Right cardiac atrium (tissue), 5 donors: ENCODE data around the gene ELMO1. TPM values are rescaled to one million over a fixed set of nuclear protein-coding genes. Genes with fewer than 3 reads are reported as not detected.

Experiments
- ATAC-seq, 2 donors: fragments of 200-7000 bp; cut with Tn5 transposase; one replicate each; pipeline versions ENCODE4 v1.8.0 to v1.9.1; 2020; ENCODE audit warnings: moderate library complexity in 2 of 2, mild to moderate bottlenecking in 1 of 2
- DNase-seq, 3 donors: peaks; one replicate each; pipeline ENCODE4 v3.0.0-alpha.2; 2020
- H3K27ac ChIP-seq: one replicate; pipeline ENCODE4 v1.5.1; 2013; ENCODE audit warnings: mild to moderate bottlenecking, low read length, control low read depth, moderate library complexity
- H3K27me3 ChIP-seq: one replicate; pipeline ENCODE4 v1.6.1; 2013; ENCODE audit not compliant: control insufficient read depth, insufficient read depth
- H3K4me1 ChIP-seq: one replicate; pipeline ENCODE4 v1.6.1; 2013; ENCODE audit warnings: low read length; ENCODE audit not compliant: control insufficient read depth, insufficient read depth
- H3K4me3 ChIP-seq: one replicate; pipeline ENCODE4 v1.5.1; 2013; ENCODE audit warnings: low read length, control low read depth
- H3K9me3 ChIP-seq: one replicate; pipeline ENCODE4 v1.6.1; 2013; ENCODE audit warnings: low read length; ENCODE audit not compliant: control insufficient read depth
- WGBS: extraction: QIAGEN DNeasy Blood & Tissue Kit; methylation state at CpG from one replicate; pipeline ENCODE4 v1.1.7; 2013; 5-methylcytosine and 5-hydroxymethylcytosine counted together
- intact Hi-C, 4 donors: fragments of 100-400 bp; cut with DNase I; formaldehyde crosslinking; loops; one replicate each; pipeline versions ENCODE4 v1.11.0 to v1.14.0; 2022 to 2023
- polyA plus RNA-seq: library from polyadenylated mRNA; stranded (reverse); fragments of 200-250 nt; gene quantifications from one replicate; pipeline ENCODE4 v1.2.3, GENCODE V29; 2013
- total RNA-seq, 4 donors: library from RNA; stranded (reverse); fragmentation: NEBNext Ultra II Directional; extraction: Animal tissue kit (Norgen Biotek cat#: 25700); gene quantifications; one replicate each; pipeline ENCODE4 v1.2.1, GENCODE V29; 2021
- donor health status: healthy with polysubstance abuse.
- donor health status: DM: no; HTN: yes; CAD: no.
- donor health status: DM: no; HTN: no; CAD: no.
- donor health status: DM: no; HTN: yes; CAD: no; lungs with severe emphysema.
- donor health status: DM: yes; HTN: yes; CAD: no.

ELMO1 gene
- total and polyA plus RNA-seq, 5 donors, result 11.8 to 20.8 (median 18.8) TPM

DNA sequence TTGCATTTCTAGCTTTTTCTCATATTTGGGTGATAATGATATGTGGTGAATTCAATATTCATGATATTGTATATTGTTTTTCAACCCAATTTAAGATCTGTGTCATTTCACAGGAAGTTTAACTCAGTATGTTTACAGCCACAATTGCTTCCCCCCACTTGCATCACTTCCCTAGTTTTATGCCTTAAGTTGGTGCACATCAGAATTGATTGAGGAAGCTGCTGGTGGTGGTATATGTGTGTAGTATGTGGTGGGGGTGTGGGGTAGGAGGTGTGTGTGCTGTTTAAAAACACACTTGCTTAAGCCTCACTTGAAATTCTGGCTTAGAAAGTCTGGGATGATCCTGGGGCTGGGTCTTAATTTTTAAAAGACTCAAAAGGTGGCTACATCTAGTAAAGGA is 479.3 kb downstream of the ELMO1 start:
- Histone ChIP-seq H3K9me3 (no peaks in the 10 kb centered on the region), H3K27ac (no peak overlapping the region), H3K4me3 (no peak overlapping the region), H3K4me1 (no peaks in the 10 kb centered on the region), H3K27me3 (no peaks in the 10 kb centered on the region)
- no peak for DNase-seq
- ATAC-seq, result no peak
- intact Hi-C loops, result loop anchor here (5.0 kb wide), 2 partner anchors 213 to 228 kb away; no protein-coding TSS in a partner anchor

- Histone ChIP-seq H3K9me3 (no peaks in the 10 kb centered on the region), H3K4me1 (no peaks in the 10 kb centered on the region), H3K4me3 (no peak overlapping the region), H3K27me3 (no peaks in the 10 kb centered on the region), H3K27ac (no peak overlapping the region)
- ATAC-seq, result peak; percentile 94 to 95
- peak; percentile 53 to 70 (median 60) for DNase-seq
- intact Hi-C loops, result loop anchor here (5.0 kb wide), 2 partner anchors 215 to 230 kb away; no protein-coding TSS in a partner anchor
- 20% methylated on average over 4 of the region's 4 CpGs for WGBS
These were observed 481.3 kb downstream of the ELMO1 start for GRCh38 chr7:36967387-36967786.

GRCh38 chr7:36966636-36967035 is 482.0 kb downstream of the ELMO1 start:
- ATAC-seq (no peak), DNase-seq (no peak)
- Histone ChIP-seq H3K4me3 (no peak overlapping the region), H3K9me3 (no peaks in the 10 kb centered on the region), H3K4me1 (no peaks in the 10 kb centered on the region), H3K27ac (no peak overlapping the region), H3K27me3 (no peaks in the 10 kb centered on the region)
- WGBS, result 43% methylated on average over 3 of the region's 3 CpGs
- intact Hi-C loops, result loop anchor here (5.0 kb wide), 2 partner anchors 216 to 231 kb away; no protein-coding TSS in a partner anchor

- no peak overlapping the region for H3K27ac ChIP-seq
- no peak overlapping the region for H3K4me3 ChIP-seq
- intact Hi-C loops, result loop anchor here (5.0 kb wide), 2 partner anchors 216 to 231 kb away; no protein-coding TSS in a partner anchor
- ATAC-seq, result no peak
- no peaks in the 10 kb centered on the region for H3K27me3 ChIP-seq
- 52% methylated on average over 3 of the region's 3 CpGs for WGBS
- no peak for DNase-seq
- H3K4me1 ChIP-seq, result no peaks in the 10 kb centered on the region
- H3K9me3 ChIP-seq, result no peaks in the 10 kb centered on the region
These were observed 482.6 kb downstream of the ELMO1 start for GRCh38 chr7:36966039-36966438.

- Histone ChIP-seq H3K4me3 (no peak overlapping the region), H3K27ac (no peak overlapping the region), H3K9me3 (no peaks in the 10 kb centered on the region), H3K27me3 (no peaks in the 10 kb centered on the region), H3K4me1 (no peaks in the 10 kb centered on the region)
- 89% methylated on average over 1 of the region's 1 CpG for WGBS
- ATAC-seq (no peak), DNase-seq (no peak)
- intact Hi-C loops, result loop anchor here (5.0 kb wide), 2 partner anchors 217 to 232 kb away; no protein-coding TSS in a partner anchor
These were observed 483.0 kb downstream of the ELMO1 start for GRCh38 chr7:36965625-36966024.

- intact Hi-C loops, result no loop called here
- Histone ChIP-seq H3K27me3 (no peaks in the 10 kb centered on the region), H3K27ac (no peak overlapping the region), H3K4me3 (no peak overlapping the region), H3K4me1 (no peaks in the 10 kb centered on the region), H3K9me3 (no peaks in the 10 kb centered on the region)
- no peak for DNase-seq
- no peak for ATAC-seq
- WGBS, result 98% methylated on average over 2 of the region's 2 CpGs
These were observed 484.4 kb downstream of the ELMO1 start for GRCh38 chr7:36964297-36964696.

DNA sequence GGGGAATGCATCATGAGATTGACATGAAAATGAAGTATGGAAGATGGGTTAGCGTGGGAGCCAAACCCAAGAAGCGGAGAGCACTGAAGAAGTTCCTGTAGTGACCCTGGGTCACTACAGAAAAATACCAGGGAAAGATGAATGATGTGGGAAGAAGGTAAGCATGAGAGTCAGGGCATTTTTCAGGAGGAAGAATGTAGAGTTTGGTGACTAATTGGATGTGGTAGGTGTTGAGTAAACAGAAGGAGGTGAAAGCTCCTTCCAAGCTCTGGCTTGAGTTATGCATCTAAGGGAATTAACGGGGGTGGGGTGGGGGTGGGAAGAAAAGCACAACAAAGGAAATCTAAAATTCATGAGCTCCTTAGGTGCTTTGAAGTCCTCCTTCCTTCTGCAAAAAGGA is 486.3 kb downstream of the ELMO1 start:
- 97% methylated on average over 3 of the region's 3 CpGs for WGBS
- no peak for ATAC-seq
- intact Hi-C loops, result no loop called here
- Histone ChIP-seq H3K27ac (no peak overlapping the region), H3K27me3 (no peaks in the 10 kb centered on the region), H3K4me1 (no peaks in the 10 kb centered on the region), H3K9me3 (no peaks in the 10 kb centered on the region), H3K4me3 (no peak overlapping the region)
- DNase-seq, result no peak

GRCh38 chr7:36961693-36962092 is 487.0 kb downstream of the ELMO1 start:
- ATAC-seq (no peak), DNase-seq (no peak)
- no peaks in the 10 kb centered on the region for H3K27me3 ChIP-seq
- no peaks in the 10 kb centered on the region for H3K4me1 ChIP-seq
- H3K27ac ChIP-seq, result no peak overlapping the region
- intact Hi-C loops, result no loop called here
- no peak overlapping the region for H3K4me3 ChIP-seq
- no peaks in the 10 kb centered on the region for H3K9me3 ChIP-seq

DNA sequence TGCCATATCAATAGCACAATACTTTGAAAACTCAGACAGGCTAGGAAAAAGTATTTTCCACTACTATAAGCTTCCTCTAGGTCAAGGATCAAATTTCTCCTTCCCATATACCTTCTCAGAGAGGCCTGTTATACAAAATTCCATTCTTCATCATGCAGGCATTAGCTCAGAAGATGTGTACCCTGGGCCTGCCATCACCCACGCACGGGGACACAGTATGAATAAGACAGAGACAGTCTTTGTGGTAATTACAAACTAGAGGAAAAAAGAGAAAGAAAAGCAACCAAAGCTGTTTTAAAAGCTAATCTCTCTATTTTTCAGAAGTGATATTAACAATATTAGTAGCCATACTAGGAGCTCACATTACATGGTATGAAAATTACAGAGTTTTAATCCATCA is 487.6 kb downstream of the ELMO1 start:
- Histone ChIP-seq H3K9me3 (no peaks in the 10 kb centered on the region), H3K27ac (no peak overlapping the region), H3K4me3 (no peak overlapping the region), H3K4me1 (no peaks in the 10 kb centered on the region), H3K27me3 (no peaks in the 10 kb centered on the region)
- DNase-seq (no peak), ATAC-seq (no peak)
- WGBS, result 86% methylated on average over 2 of the region's 2 CpGs
- intact Hi-C loops, result no loop called here

DNA sequence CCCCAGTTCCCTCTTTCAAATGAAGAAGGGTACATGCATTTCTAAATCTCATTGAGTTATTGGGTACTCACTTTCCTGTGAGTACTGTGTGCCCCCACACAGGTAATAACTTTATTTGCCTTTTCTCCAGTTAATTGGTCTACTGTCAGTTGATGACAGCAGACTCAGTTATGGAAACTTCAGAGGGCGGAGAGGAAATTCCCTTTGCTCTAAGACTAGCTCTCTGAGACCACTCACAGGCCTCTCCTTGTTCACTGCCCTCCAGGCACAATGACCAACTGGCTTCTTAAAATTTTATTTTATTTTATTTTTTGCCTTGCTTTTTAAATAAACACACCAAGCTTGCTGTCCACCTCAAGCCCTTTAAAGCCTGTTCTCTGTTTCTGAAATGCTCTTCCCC is 488.6 kb downstream of the ELMO1 start:
- no peak overlapping the region for H3K4me3 ChIP-seq
- no peaks in the 10 kb centered on the region for H3K9me3 ChIP-seq
- DNase-seq (no peak), ATAC-seq (no peak)
- no peak overlapping the region for H3K27ac ChIP-seq
- intact Hi-C loops, result no loop called here
- WGBS, result 100% methylated on average over 1 of the region's 1 CpG
- no peaks in the 10 kb centered on the region for H3K27me3 ChIP-seq
- no peaks in the 10 kb centered on the region for H3K4me1 ChIP-seq

- Histone ChIP-seq H3K4me1 (no peaks in the 10 kb centered on the region), H3K27ac (no peak overlapping the region), H3K4me3 (no peak overlapping the region), H3K27me3 (no peaks in the 10 kb centered on the region), H3K9me3 (no peaks in the 10 kb centered on the region)
- no peak for DNase-seq
- no peak for ATAC-seq
- intact Hi-C loops, result no loop called here
- WGBS, result 80% methylated on average over 4 of the region's 4 CpGs
These were observed 490.4 kb downstream of the ELMO1 start for GRCh38 chr7:36958111-36958733.

GRCh38 chr7:36957620-36958019 is 491.0 kb downstream of the ELMO1 start:
- DNase-seq, result no peak
- H3K4me1 ChIP-seq, result no peaks in the 10 kb centered on the region
- H3K9me3 ChIP-seq, result no peaks in the 10 kb centered on the region
- no peak overlapping the region for H3K4me3 ChIP-seq
- H3K27me3 ChIP-seq, result no peaks in the 10 kb centered on the region
- no peak overlapping the region for H3K27ac ChIP-seq
- ATAC-seq, result no peak
- intact Hi-C loops, result no loop called here
- WGBS, result 94% methylated on average over 3 of the region's 3 CpGs
